Measurements from ENCODE around the gene REV3L. TPM values are rescaled to one million over a fixed set of nuclear protein-coding genes. Genes with fewer than 3 reads are reported as not detected.
A peak's percentile ranks its signal among the peaks of the same experiment; 100 is the strongest.
"Not testable (repeated sequence)": the region's sequence is repeated elsewhere in the genome, so short reads cannot be mapped to it uniquely, and the experiment has no call there.

Gene REV3L
- total RNA-seq, 4 donors from 2014 or later, result 40.7 to 84.1 (median 52.6) TPM

DNA sequence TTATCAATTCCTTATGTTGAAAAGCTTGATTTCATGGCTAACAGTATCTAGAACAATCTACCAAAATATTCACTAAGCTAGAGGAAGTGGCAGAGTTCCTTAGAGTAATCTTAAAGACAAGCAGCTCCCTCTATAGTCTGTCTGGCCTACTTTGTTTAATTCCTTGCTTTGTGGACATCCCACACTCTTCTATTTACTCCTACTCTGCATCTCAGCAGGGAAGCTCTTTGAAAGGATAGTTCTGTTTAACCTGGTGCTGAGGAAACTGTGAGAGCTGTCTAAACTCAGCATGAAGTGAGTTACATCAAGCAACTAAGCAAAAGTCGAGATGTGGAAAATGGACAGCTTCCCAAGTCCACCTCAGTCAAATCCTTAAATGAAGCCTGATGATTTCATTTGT lies 4.3 kb downstream of the REV3L start:
- Histone ChIP-seq H3K4me1 (peaks cover 7 to 63% (median 14%) of the 10 kb centered on the region in 3 donors), H3K27ac (peak overlapping the region in 3 of 4 donors; percentile 45 to 100 (median 99)), H3K4me3 (no peak overlapping the region), H3K9me3 (no peaks in the 10 kb centered on the region), H3K36me3 (no peaks in the 10 kb centered on the region), H3K27me3 (no peaks in the 10 kb centered on the region)
- 0 to 17% methylated on average over 1 of the region's 1 CpG for WGBS, 2 donors (ENCODE audit: low coverage in 1 of 2)
- TF ChIP-seq POLR2AphosphoS5 (IDR thresholded peaks at IDR 0.05) (no peak), POLR2A (IDR thresholded peaks at IDR 0.05) (no peak), EP300 (IDR thresholded peaks at IDR 0.05) (no peak)
- TF ChIP-seq, protein P1, sequence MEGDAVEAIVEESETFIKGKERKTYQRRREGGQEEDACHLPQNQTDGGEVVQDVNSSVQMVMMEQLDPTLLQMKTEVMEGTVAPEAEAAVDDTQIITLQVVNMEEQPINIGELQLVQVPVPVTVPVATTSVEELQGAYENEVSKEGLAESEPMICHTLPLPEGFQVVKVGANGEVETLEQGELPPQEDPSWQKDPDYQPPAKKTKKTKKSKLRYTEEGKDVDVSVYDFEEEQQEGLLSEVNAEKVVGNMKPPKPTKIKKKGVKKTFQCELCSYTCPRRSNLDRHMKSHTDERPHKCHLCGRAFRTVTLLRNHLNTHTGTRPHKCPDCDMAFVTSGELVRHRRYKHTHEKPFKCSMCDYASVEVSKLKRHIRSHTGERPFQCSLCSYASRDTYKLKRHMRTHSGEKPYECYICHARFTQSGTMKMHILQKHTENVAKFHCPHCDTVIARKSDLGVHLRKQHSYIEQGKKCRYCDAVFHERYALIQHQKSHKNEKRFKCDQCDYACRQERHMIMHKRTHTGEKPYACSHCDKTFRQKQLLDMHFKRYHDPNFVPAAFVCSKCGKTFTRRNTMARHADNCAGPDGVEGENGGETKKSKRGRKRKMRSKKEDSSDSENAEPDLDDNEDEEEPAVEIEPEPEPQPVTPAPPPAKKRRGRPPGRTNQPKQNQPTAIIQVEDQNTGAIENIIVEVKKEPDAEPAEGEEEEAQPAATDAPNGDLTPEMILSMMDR (IDR thresholded peaks at IDR 0.05), result peak in 3 of 4 experiments; percentile 22 to 52 (median 43)
- no peak for ATAC-seq

DNA sequence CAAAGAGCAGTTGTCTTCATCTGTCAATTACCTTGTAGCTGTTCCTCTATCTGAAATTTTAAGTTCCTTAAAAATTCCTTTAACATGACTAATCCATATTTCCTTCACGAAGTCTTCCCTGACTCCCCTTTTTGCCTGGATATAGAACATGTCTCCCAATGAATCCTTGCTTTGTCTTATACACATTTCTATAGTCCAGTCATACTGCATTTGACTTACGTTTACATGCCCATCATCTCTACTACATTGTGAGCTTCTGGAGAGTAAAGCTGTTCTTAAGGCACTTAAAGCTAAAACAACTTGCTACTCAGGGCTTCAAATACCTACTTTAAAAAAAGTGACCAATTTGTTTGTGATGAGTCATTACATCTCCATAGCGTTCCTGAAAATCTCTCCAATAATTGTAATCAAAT lies 4.9 kb downstream of the REV3L start:
- H3K27me3 ChIP-seq, result no peaks in the 10 kb centered on the region
- no peak for ATAC-seq
- H3K36me3 ChIP-seq, result no peaks in the 10 kb centered on the region
- H3K9me3 ChIP-seq, result no peaks in the 10 kb centered on the region
- 23 to 31% methylated on average over 3 of the region's 3 CpGs for WGBS, 2 donors (ENCODE audit: low coverage in 1 of 2)
- TF ChIP-seq POLR2AphosphoS5 (IDR thresholded peaks at IDR 0.05), result no peak
- no peak for TF ChIP-seq EP300 (IDR thresholded peaks at IDR 0.05)
- TF ChIP-seq POLR2A (IDR thresholded peaks at IDR 0.05), result no peak
- TF ChIP-seq, protein P1 (IDR thresholded peaks at IDR 0.05), result no peak
- peaks cover 7 to 68% (median 14%) of the 10 kb centered on the region in 3 donors for H3K4me1 ChIP-seq
- no peak overlapping the region for H3K4me3 ChIP-seq
- peak overlapping the region in 3 of 4 donors; percentile 7 to 35 (median 18) for H3K27ac ChIP-seq

DNA sequence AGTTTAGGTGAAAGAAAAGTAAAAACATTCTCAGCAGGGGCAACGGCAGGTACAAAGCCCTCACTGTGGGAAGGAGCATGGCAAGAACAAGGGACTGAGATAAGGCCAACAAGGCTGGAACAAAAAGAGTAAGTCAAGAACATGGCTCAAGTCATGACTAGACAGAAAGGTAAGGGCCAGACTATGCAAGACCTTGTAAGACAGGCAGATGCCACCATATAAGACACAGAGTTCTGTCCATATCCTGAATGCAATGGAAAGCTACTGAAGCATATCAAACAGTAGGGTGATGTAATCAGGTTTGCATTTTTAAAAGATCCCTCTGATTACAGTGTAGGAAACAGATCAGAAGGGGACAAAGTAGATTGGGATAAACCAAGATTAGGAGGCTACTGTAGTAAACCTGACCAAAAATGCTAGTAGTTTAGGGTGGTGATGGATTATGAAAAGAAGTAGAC lies 5.5 kb downstream of the REV3L start:
- 70% methylated on average over 1 of the region's 1 CpG; no CpG with 5 or more reads in 1 of the 2 donors for WGBS, 2 donors (ENCODE audit: low coverage in 1 of 2)
- H3K27ac ChIP-seq, result peak overlapping the region in 3 of 4 donors; percentile 7 to 35 (median 33)
- no peak overlapping the region for H3K4me3 ChIP-seq
- ATAC-seq, result no peak
- H3K4me1 ChIP-seq, result peaks cover 7 to 74% (median 14%) of the 10 kb centered on the region in 3 donors
- H3K27me3 ChIP-seq, result no peaks in the 10 kb centered on the region
- no peaks in the 10 kb centered on the region for H3K36me3 ChIP-seq
- TF ChIP-seq POLR2AphosphoS5 (IDR thresholded peaks at IDR 0.05) (no peak), POLR2A (IDR thresholded peaks at IDR 0.05) (no peak), EP300 (IDR thresholded peaks at IDR 0.05) (no peak)
- TF ChIP-seq, protein P1 (IDR thresholded peaks at IDR 0.05), result no peak
- H3K9me3 ChIP-seq, result no peaks in the 10 kb centered on the region

DNA sequence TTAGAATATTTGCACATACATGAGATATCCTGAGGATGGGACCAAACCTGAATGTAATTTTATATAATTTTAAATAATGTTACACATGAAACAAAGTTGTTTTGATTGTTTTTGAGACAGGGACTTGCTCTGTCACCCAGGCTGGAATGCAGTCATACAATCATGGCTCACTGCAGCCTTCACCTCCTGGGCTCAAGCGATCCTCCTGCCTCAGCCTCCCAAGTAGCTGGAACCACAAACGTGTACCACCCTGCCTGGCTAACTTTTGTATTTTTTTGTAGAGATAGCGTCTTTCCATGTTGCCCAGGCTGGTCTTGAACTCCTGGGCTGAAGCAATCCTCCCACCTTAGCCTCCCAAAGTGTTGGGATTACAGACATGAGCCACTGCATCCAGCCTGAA lies 7.0 kb downstream of the REV3L start:
- not testable (repeated sequence) for ATAC-seq, H3K4me3 ChIP-seq, H3K36me3 ChIP-seq, H3K9me3 ChIP-seq, H3K27ac ChIP-seq, H3K27me3 ChIP-seq
- peaks cover 7 to 86% (median 14%) of the 10 kb centered on the region in 3 donors for H3K4me1 ChIP-seq
- 72 to 93% methylated on average over 3 of the region's 3 CpGs for WGBS, 2 donors (ENCODE audit: low coverage in 1 of 2)

DNA sequence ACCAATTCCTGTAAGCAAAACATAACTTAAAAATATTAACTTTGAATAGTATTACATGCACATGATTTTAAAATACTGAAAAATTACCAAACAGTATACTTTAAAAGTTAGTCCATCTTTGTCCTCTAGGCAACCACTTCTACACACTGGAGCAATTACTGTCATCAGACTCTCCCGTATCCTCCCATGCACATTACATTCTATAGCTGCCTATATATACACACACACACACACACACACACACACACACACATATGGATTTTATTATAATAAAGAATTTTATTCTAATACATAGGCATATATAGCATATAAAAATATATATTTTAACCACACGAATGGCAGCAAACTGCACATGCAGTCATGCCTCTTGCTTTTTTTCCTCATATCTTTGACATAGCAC lies 8.2 kb downstream of the REV3L start:
- H3K4me1 ChIP-seq, result peaks cover 7 to 75% (median 14%) of the 10 kb centered on the region in 3 donors
- H3K27me3 ChIP-seq, result no peaks in the 10 kb centered on the region
- no peaks in the 10 kb centered on the region for H3K9me3 ChIP-seq
- H3K36me3 ChIP-seq, result no peaks in the 10 kb centered on the region
- H3K4me3 ChIP-seq, result no peak overlapping the region
- 30 to 62% methylated on average over 2 of the region's 2 CpGs for whole genome bisulfite sequencing, 2 donors (ENCODE audit: low coverage in 1 of 2)
- TF ChIP-seq, protein P1 (IDR thresholded peaks at IDR 0.05), result no peak
- TF ChIP-seq EP300 (IDR thresholded peaks at IDR 0.05) (no peak), POLR2A (IDR thresholded peaks at IDR 0.05) (no peak), POLR2AphosphoS5 (IDR thresholded peaks at IDR 0.05) (no peak)
- no peak for ATAC-seq
- H3K27ac ChIP-seq, result no peak overlapping the region
